Measurements from ENCODE around the gene GAMT.

Gene GAMT

GRCh38 chr19:1366899-1367870 is 34.2 kb downstream of the GAMT start:
- H3K9ac ChIP-seq (ENCODE audit: low read depth, low read length): no peak overlapping the region
- H3K4me3 ChIP-seq (ENCODE audit: low read depth in 1 of 2, low read length in 2 of 2): no peak overlapping the region
- no peak overlapping the region for H3K27ac ChIP-seq (ENCODE audit: low read length)
- no peaks in the 10 kb centered on the region for H3K4me1 ChIP-seq (ENCODE audit: insufficient read depth, low read length)
- H3K4me2 ChIP-seq (ENCODE audit: insufficient read depth, low read length): no peak overlapping the region
- H3K36me3 ChIP-seq (ENCODE audit: insufficient read depth, low read length): peaks cover 89% of the 10 kb centered on the region
- H3K79me2 ChIP-seq (ENCODE audit: insufficient read depth, low read length): peaks cover 4% of the 10 kb centered on the region
- H3K27me3 ChIP-seq (ENCODE audit: insufficient read depth, low read length, poor library complexity): no peaks in the 10 kb centered on the region
- H4K20me1 ChIP-seq (ENCODE audit: insufficient read depth, low read length): peaks cover 3% of the 10 kb centered on the region
- H3K9me3 ChIP-seq (ENCODE audit: insufficient read depth, low read length, severe bottlenecking): no peaks in the 10 kb centered on the region
- ATAC-seq (ENCODE audit: insufficient read depth, low read depth) (no peak), DNase-seq (no peak)
- no peak overlapping the region for H2AFZ ChIP-seq (ENCODE audit: low read depth, low read length)
- TF ChIP-seq EZH2 (IDR thresholded peaks at IDR 0.05; ENCODE audit: borderline replicate concordance, low read depth, low read length, severe bottlenecking) (no peak), CTCF (IDR thresholded peaks at IDR 0.05; ENCODE audit: borderline replicate concordance, extremely low read depth, low read length, poor library complexity, severe bottlenecking) (no peak)

GRCh38 chr19:1366296-1366695 is 35.0 kb downstream of the GAMT start:
- Histone ChIP-seq H3K9ac (ENCODE audit: low read depth, low read length) (no peak overlapping the region), H3K36me3 (ENCODE audit: insufficient read depth, low read length) (peaks cover 93% of the 10 kb centered on the region), H4K20me1 (ENCODE audit: insufficient read depth, low read length) (peaks cover 3% of the 10 kb centered on the region), H3K4me2 (ENCODE audit: insufficient read depth, low read length) (no peak overlapping the region), H3K9me3 (ENCODE audit: insufficient read depth, low read length, severe bottlenecking) (no peaks in the 10 kb centered on the region), H3K4me1 (ENCODE audit: insufficient read depth, low read length) (no peaks in the 10 kb centered on the region), H3K27me3 (ENCODE audit: insufficient read depth, low read length, poor library complexity) (no peaks in the 10 kb centered on the region), H2AFZ (ENCODE audit: low read depth, low read length) (no peak overlapping the region), H3K4me3 (ENCODE audit: low read depth in 1 of 2, low read length in 2 of 2) (no peak overlapping the region), H3K27ac (ENCODE audit: low read length) (no peak overlapping the region), H3K79me2 (ENCODE audit: insufficient read depth, low read length) (peaks cover 8% of the 10 kb centered on the region)
- TF ChIP-seq EZH2 (IDR thresholded peaks at IDR 0.05; ENCODE audit: borderline replicate concordance, low read depth, low read length, severe bottlenecking) (no peak), CTCF (IDR thresholded peaks at IDR 0.05; ENCODE audit: borderline replicate concordance, extremely low read depth, low read length, poor library complexity, severe bottlenecking) (no peak)
- DNase-seq (no peak), ATAC-seq (ENCODE audit: insufficient read depth, low read depth) (no peak)

DNA sequence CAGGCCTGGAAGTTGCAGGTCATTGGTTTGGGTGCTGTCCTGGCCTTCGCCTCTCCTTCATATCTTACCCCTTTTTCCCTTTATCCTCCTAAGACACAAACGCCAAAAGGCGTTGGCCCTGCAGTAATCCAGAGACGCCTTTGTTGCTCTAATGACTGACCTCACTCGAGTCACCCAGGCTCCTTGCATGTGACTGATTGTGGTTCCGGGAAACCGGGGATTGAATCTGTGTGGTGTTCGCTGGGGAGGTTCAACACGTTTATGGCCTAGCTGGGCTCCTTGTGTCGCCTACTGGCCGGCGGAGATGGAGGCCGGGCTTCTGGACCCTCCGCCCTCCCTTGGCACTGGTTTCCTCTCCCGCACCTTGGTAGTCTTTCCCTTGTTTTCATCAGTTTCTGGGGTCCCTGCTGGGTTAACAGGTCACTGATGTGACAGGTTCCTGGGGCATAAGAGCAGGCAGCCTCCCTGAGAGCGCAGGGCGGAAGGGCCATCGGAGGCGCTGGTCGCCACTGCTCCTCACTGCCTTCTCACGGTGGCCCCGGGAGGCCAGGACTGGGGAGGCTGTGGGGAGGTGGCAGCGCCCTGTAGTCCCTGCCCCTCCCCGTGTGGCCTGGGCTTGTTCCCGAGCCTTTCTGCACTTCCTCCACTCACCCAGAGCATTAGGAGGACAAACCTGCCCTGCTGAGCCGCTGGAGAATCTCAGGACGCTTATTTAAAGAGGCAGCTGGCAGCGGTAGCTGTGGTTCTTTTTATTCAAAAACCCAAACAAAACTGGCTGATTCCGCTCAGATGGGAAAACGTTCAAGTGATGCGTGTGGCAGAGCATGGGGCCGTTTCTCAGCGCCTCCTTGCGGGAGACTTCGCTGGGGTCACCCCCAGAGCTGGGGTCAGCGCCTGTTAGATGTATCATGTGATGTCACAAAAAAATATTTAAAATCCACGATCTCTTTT is 35.7 kb downstream of the GAMT start:
- Histone ChIP-seq H3K27ac (ENCODE audit: low read length) (no peak overlapping the region), H3K36me3 (ENCODE audit: insufficient read depth, low read length) (peaks cover 93% of the 10 kb centered on the region), H4K20me1 (ENCODE audit: insufficient read depth, low read length) (peaks cover 3% of the 10 kb centered on the region), H3K9me3 (ENCODE audit: insufficient read depth, low read length, severe bottlenecking) (no peaks in the 10 kb centered on the region), H3K4me1 (ENCODE audit: insufficient read depth, low read length) (peaks cover 6% of the 10 kb centered on the region; the same call in 1 of the 2 replicates), H3K4me2 (ENCODE audit: insufficient read depth, low read length) (no peak overlapping the region), H3K79me2 (ENCODE audit: insufficient read depth, low read length) (peaks cover 10% of the 10 kb centered on the region), H3K4me3 (ENCODE audit: low read depth in 1 of 2, low read length in 2 of 2) (no peak overlapping the region), H2AFZ (ENCODE audit: low read depth, low read length) (no peak overlapping the region), H3K9ac (ENCODE audit: low read depth, low read length) (no peak overlapping the region), H3K27me3 (ENCODE audit: insufficient read depth, low read length, poor library complexity) (no peaks in the 10 kb centered on the region)
- ATAC-seq (ENCODE audit: insufficient read depth, low read depth): no peak
- no peak for TF ChIP-seq EZH2 (IDR thresholded peaks at IDR 0.05; ENCODE audit: borderline replicate concordance, low read depth, low read length, severe bottlenecking)
- no peak for TF ChIP-seq CTCF (IDR thresholded peaks at IDR 0.05; ENCODE audit: borderline replicate concordance, extremely low read depth, low read length, poor library complexity, severe bottlenecking)
- no peak for DNase-seq
